Astrocyte of the spinal cord (primary cell): ENCODE data around the gene OR56B1.
"Not testable (repeated sequence)": the region's sequence is repeated elsewhere in the genome, so short reads cannot be mapped to it uniquely, and the experiment has no call there.

Experiments
- DNase-seq: peaks from one replicate; pipeline ENCODE4 v3.0.0; 2011; ENCODE audit warnings: low read depth, low spot score
- H3K4me3 ChIP-seq: 2 replicates; pipeline ENCODE4 v1.5.1; 2011; ENCODE audit warnings: low read depth, mild to moderate bottlenecking, low read length, moderate library complexity
- in situ Hi-C: cut with HindIII; loops from 2 replicates; pipeline ENCODE4 v1.10.0; 2017; ENCODE audit warnings: low sequenced_read_pairs
- TF ChIP-seq, protein P1 (sequence below): IDR thresholded peaks from 2 replicates; pipeline ENCODE4 v1.5.1; 2012; ENCODE audit warnings: low read depth, mild to moderate bottlenecking, low read length, inconsistent platforms

OR56B1 gene

GRCh38 chr11:5736396-5736795 is at the start of gene OR56B1:
TSS of gene OR56B1 (plus strand) at chr11:5736448. CDS start at chr11:5736517, 69 bp downstream.
- in situ Hi-C loops: no loop called here
- H3K4me3 ChIP-seq: no peak within 1 kb of the TSS
- no peak for DNase-seq
- TF ChIP-seq, protein P1, sequence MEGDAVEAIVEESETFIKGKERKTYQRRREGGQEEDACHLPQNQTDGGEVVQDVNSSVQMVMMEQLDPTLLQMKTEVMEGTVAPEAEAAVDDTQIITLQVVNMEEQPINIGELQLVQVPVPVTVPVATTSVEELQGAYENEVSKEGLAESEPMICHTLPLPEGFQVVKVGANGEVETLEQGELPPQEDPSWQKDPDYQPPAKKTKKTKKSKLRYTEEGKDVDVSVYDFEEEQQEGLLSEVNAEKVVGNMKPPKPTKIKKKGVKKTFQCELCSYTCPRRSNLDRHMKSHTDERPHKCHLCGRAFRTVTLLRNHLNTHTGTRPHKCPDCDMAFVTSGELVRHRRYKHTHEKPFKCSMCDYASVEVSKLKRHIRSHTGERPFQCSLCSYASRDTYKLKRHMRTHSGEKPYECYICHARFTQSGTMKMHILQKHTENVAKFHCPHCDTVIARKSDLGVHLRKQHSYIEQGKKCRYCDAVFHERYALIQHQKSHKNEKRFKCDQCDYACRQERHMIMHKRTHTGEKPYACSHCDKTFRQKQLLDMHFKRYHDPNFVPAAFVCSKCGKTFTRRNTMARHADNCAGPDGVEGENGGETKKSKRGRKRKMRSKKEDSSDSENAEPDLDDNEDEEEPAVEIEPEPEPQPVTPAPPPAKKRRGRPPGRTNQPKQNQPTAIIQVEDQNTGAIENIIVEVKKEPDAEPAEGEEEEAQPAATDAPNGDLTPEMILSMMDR: no peak

DNA sequence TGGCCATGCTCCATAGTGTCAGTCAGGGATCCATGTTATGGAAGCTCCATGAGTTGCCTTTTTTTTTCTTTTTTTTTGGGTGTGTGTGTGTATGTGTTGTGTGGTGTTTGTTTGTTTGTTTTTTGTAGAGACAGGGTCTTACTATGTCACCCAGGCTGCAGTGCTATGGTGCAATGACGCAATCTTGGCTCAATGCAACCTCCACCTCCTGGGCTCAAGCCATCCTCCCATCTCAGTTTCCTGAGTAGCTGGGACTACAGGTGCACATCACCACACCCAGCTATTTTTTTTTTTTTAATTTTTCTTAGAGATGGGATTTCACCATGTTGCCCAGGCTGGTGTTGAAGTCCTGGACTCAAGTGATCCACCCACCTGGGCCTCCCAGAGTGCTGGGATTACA is 47.8 kb upstream of the OR56B1 start:
- in situ Hi-C loops: no loop called here
- DNase-seq: no peak
- H3K4me3 ChIP-seq: no peak overlapping the region
- TF ChIP-seq, protein P1: no peak

DNA sequence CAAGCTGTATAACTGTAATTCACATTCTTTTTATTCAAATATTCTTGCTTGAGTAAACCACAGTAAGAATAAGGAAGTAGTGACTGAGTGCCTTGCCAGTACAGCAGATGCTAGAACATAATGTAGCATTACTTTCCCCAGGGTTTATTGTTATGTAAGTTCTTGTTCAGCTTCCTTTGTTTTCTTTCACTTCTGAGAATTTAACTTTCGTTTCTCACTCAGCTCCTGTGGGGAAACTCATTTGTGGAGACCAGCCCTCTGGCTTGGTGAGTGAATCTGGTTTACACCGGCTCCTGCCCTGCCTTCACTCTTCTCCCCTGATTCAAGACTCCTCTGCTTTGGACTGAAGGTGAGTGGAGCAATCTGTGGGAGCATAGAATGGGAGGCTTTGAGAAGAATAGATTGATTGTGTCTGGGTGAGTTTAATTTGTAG is 46.7 kb upstream of the OR56B1 start, which contains the start of gene TRIM22:
Gene TRIM22 (plus strand): TSS at position 240 of the 433 bp plus-strand sequence. CDS start 6,443 bp downstream, outside the sequence.
- TF ChIP-seq, protein P1: no peak
- peak; percentile 80 for DNase-seq

DNA sequence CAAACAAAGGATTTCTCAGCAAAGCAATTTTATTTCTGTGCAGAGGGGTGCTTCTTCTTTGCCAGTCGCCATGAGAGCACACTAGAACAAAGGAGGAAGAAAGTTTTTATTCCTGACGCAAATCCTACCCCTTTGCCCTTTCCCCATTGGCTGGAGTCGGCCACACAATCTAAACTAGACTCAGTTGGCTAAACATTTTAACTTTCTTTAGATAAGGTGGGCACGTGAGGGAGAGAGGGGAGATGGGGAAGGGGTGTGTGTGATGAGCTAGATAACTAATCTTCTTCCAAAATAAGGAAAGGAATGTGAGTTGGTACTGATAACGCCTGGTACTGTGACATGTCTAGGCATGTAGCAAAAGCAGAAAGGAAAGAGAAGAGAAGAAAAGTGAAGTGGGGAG is 46.0 kb upstream of the OR56B1 start:
- TF ChIP-seq, protein P1: no peak
- DNase-seq: peak; percentile 32
- in situ Hi-C loops: no loop called here
- H3K4me3 ChIP-seq: peak overlapping the region; percentile 44

More for the DNA sequence above, 46.7 kb upstream of the OR56B1 start, which contains the start of gene TRIM22:
- in situ Hi-C loops: no loop called here
- H3K4me3 ChIP-seq: peak within 1 kb of the TSS; percentile 44

- TF ChIP-seq, protein P1: no peak
- peak overlapping the region; percentile 44 for H3K4me3 ChIP-seq
- DNase-seq: peak; percentile 29
- in situ Hi-C loops: no loop called here
These were observed 45.5 kb upstream of the OR56B1 start for GRCh38 chr11:5690736-5691135.

GRCh38 chr11:5691238-5691963 is 44.8 kb upstream of the OR56B1 start:
- DNase-seq, in situ Hi-C loops: not testable (repeated sequence)
- H3K4me3 ChIP-seq: peak overlapping the region; percentile 44

GRCh38 chr11:5691964-5692361 is 44.3 kb upstream of the OR56B1 start:
- no peak overlapping the region for H3K4me3 ChIP-seq
- in situ Hi-C loops: no loop called here
- TF ChIP-seq, protein P1: no peak
- DNase-seq: no peak
